ENCODE results near the gene ARHGEF3.
"Not testable (repeated sequence)": the region's sequence is repeated elsewhere in the genome, so short reads cannot be mapped to it uniquely, and the experiment has no call there.

- not testable (repeated sequence) for TF ChIP-seq ZNF274 (IDR thresholded peaks at IDR 0.05; ENCODE audit: low read depth, low read length); SUZ12 (IDR thresholded peaks at IDR 0.05; ENCODE audit: extremely low read depth, insufficient read depth, insufficient read length)
Measured at GRCh38 chr3:56692001-56692365, 109.8 kb downstream of the ARHGEF3 start.

All from NT2/D1 (cell line).